Panc1 (cell line): ENCODE data around the gene NCK2. TPM values are rescaled to one million over a fixed set of nuclear protein-coding genes. Genes with fewer than 3 reads are reported as not detected.

Experiments
- ATAC-seq: fragments of 200-7000 bp; cut with Tn5 transposase; 2 replicates; pipeline ENCODE4 v1.9.1; 2020; ENCODE audit warnings: mild to moderate bottlenecking, moderate library complexity
- BruUV-seq: library from RNA; stranded (reverse); fragments of 400-500 nt; replicated peaks from 2 replicates; lab custom pipeline; 2021; lab: Mats Ljungman, UMichigan
- CTCF ChIA-PET: fragments of 300-600 bp; sonication (Branson Sonifier 250); formaldehyde crosslinking; loops from one replicate; lab custom pipeline; 2022; ENCODE audit warnings: antibody characterized with exemption; lab: Charles Lee
- POLR2A ChIA-PET: fragments of 300-600 bp; sonication (Branson Sonifier 250); formaldehyde crosslinking; loops from one replicate; lab custom pipeline; 2022; ENCODE audit warnings: antibody characterized with exemption; lab: Charles Lee
- DNase-seq: peaks from one replicate; pipeline ENCODE4 v3.0.0-alpha.2; 2010; ENCODE audit warnings: low read depth, low spot score
- H3K27ac ChIP-seq: 2 replicates; pipeline ENCODE4 v1.5.1; 2011; ENCODE audit warnings: mild to moderate bottlenecking, low read length, inconsistent platforms
- H3K27me3 ChIP-seq: fragments of 200-500 bp; sonication (Bioruptor generic); 2 replicates; pipeline ENCODE4 v1.6.0; 2014; ENCODE audit warnings: low read length, inconsistent platforms; ENCODE audit not compliant: control insufficient read depth, insufficient read depth
- H3K36me3 ChIP-seq: fragments of 200-500 bp; sonication (Bioruptor generic); 2 replicates; pipeline ENCODE4 v1.5.1; 2014; ENCODE audit warnings: inconsistent platforms, mild to moderate bottlenecking, low read length, moderate library complexity; ENCODE audit not compliant: control insufficient read depth, insufficient read depth
- H3K4me1 ChIP-seq: 2 replicates; pipeline ENCODE4 v1.5.1; 2011; ENCODE audit warnings: inconsistent platforms, mild to moderate bottlenecking, low read length, moderate library complexity; ENCODE audit not compliant: control insufficient read depth, insufficient read depth
- H3K4me3 ChIP-seq, 2 experiments: 2 replicates each; pipeline ENCODE4 v1.5.1; 2011 to 2012; ENCODE audit warnings: low read depth in 2 of 2, low read length in 2 of 2, mild to moderate bottlenecking in 2 of 2, inconsistent platforms in 1 of 2, moderate library complexity in 1 of 2
- H3K9me3 ChIP-seq: fragments of 200-500 bp; sonication (Bioruptor generic); 2 replicates; pipeline ENCODE4 v1.5.1; 2014; ENCODE audit warnings: low read depth, mild to moderate bottlenecking, inconsistent platforms, low read length, moderate library complexity; ENCODE audit not compliant: control insufficient read depth, insufficient read depth
- CTCF ChIP-seq: fragments of 450-650 bp; IDR thresholded peaks from 2 replicates; pipeline ENCODE4 v1.5.1; 2017; ENCODE audit warnings: mild to moderate bottlenecking
- POLR2AphosphoS5 ChIP-seq: IDR thresholded peaks from 2 replicates; pipeline ENCODE4 v1.6.1; 2012; ENCODE audit warnings: mild to moderate bottlenecking, low read depth, low read length, moderate library complexity
- REST ChIP-seq, 2 experiments: IDR thresholded peaks; 2 replicates each; pipeline ENCODE4 v1.6.1; 2011 to 2012; ENCODE audit warnings: low read depth in 2 of 2, control low read depth in 1 of 2, low read length in 1 of 2, mild to moderate bottlenecking in 1 of 2, moderate library complexity in 1 of 2; ENCODE audit not compliant: insufficient read depth in 1 of 2
- SIN3A ChIP-seq: IDR thresholded peaks from 2 replicates; pipeline ENCODE4 v1.6.1; 2012; ENCODE audit warnings: low read depth, mild to moderate bottlenecking, low read length, moderate library complexity, borderline replicate concordance; ENCODE audit not compliant: insufficient read depth
- TCF7L2 ChIP-seq: IDR thresholded peaks from 2 replicates; pipeline ENCODE4 v1.6.1; 2011; ENCODE audit warnings: mild to moderate bottlenecking, low read depth, low read length, inconsistent platforms
- in situ Hi-C: cut with HindIII; loops from 2 replicates; pipeline ENCODE4 v1.10.0; 2016; ENCODE audit warnings: low sequenced_read_pairs, low pct_unique_long_range_greater_than_20kb
- intact Hi-C: fragments of 100-400 bp; cut with micrococcal nuclease; formaldehyde crosslinking; loops from one replicate; pipeline ENCODE4 v1.10.0; 2022; ENCODE audit not compliant: unreplicated experiment
- total RNA-seq: library from RNA; stranded (reverse); gene quantifications from one replicate; pipeline ENCODE4 v1.2.1, GENCODE V29; 2021; ENCODE audit not compliant: unreplicated experiment

NCK2 gene
- total RNA-seq, 1 experiment from 2014 or later: 60.7 TPM

GRCh38 chr2:105836341-105836740 lies 91.6 kb downstream of the NCK2 start:
- BruUV-seq: no TSS peak
- no peaks in the 10 kb centered on the region for H3K27me3 ChIP-seq
- CTCF ChIA-PET: no interaction called here
- no peak overlapping the region for H3K4me3 ChIP-seq
- no peak overlapping the region for H3K27ac ChIP-seq
- intact Hi-C loops (no loop called here), in situ Hi-C loops (no loop called here)
- H3K4me1 ChIP-seq: no peaks in the 10 kb centered on the region
- H3K36me3 ChIP-seq: no peaks in the 10 kb centered on the region
- no peak for TF ChIP-seq REST (IDR thresholded peaks at IDR 0.05; ENCODE audit: insufficient read depth in 1 of 2, low read depth in 2 of 2, low read length in 1 of 2)
- TF ChIP-seq TCF7L2: no peak
- no peak for TF ChIP-seq POLR2AphosphoS5
- no peak for TF ChIP-seq SIN3A
- no peak for TF ChIP-seq CTCF
- POLR2A ChIA-PET: no interaction called here
- no peak for DNase-seq
- peaks cover 16% of the 10 kb centered on the region; the same call in 1 of the 2 replicates for H3K9me3 ChIP-seq
- ATAC-seq: no peak

GRCh38 chr2:105836840-105837692 lies 92.4 kb downstream of the NCK2 start:
- H3K27me3 ChIP-seq: no peaks in the 10 kb centered on the region
- BruUV-seq: no TSS peak
- no peak overlapping the region for H3K27ac ChIP-seq
- ChIA-PET POLR2A (no interaction called here), CTCF (no interaction called here)
- no peaks in the 10 kb centered on the region for H3K4me1 ChIP-seq
- H3K9me3 ChIP-seq: peaks cover 15% of the 10 kb centered on the region; the same call in 1 of the 2 replicates
- no peak overlapping the region for H3K4me3 ChIP-seq
- in situ Hi-C loops (no loop called here), intact Hi-C loops (no loop called here)
- H3K36me3 ChIP-seq: no peaks in the 10 kb centered on the region
- TF ChIP-seq REST (IDR thresholded peaks at IDR 0.05; ENCODE audit: insufficient read depth in 1 of 2, low read depth in 2 of 2, low read length in 1 of 2) (no peak), TCF7L2 (no peak), CTCF (no peak), SIN3A (no peak)
- ATAC-seq (no peak), DNase-seq (no peak)
